Gastrocnemius medialis (tissue), 4 donors: ENCODE data around the gene BCL2. TPM values are rescaled to one million over a fixed set of nuclear protein-coding genes. Genes with fewer than 3 reads are reported as not detected.

ENCODE experiments used
- ATAC-seq, 2 donors: fragments of 150-250 bp; one replicate each; pipeline ENCODE4 v1.9.1; 2016
- DNase-seq, 2 donors: peaks; one replicate each; pipeline ENCODE4 v3.0.0-alpha.2; 2019
- H3K27ac ChIP-seq, 4 donors: fragments of 200-600 bp; sonication (generic); 1 replicate in 1 of 4; 2 replicates in 3 of 4; pipeline ENCODE4 v1.5.1; 2016 to 2018; ENCODE audit warnings: mild to moderate bottlenecking in 2 of 4, moderate library complexity in 1 of 4
- H3K27me3 ChIP-seq, 3 donors: fragments of 200-600 bp; sonication (generic) in 2 of 3; 1 replicate in 1 of 3; 2 replicates in 2 of 3; pipeline versions ENCODE4 v1.5.1 to v1.6.0; 2016 to 2019; ENCODE audit warnings: mild to moderate bottlenecking in 1 of 3, moderate library complexity in 1 of 3
- H3K36me3 ChIP-seq, 2 donors: fragments of 200-600 bp; sonication (generic) in 1 of 2; one replicate each; pipeline ENCODE4 v1.5.1; 2017 to 2018
- H3K4me1 ChIP-seq, 2 donors: fragments of 200-600 bp; sonication (generic) in 1 of 2; one replicate each; pipeline ENCODE4 v1.5.1; 2016 to 2017; ENCODE audit warnings: mild to moderate bottlenecking in 2 of 2
- H3K4me3 ChIP-seq, 4 donors: fragments of 200-600 bp; sonication (generic) in 3 of 4; 1 replicate in 1 of 4; 2 replicates in 3 of 4; pipeline ENCODE4 v1.5.1; 2016 to 2019; ENCODE audit warnings: mild to moderate bottlenecking in 2 of 4
- H3K9me3 ChIP-seq, 3 donors: fragments of 200-600 bp; sonication (generic) in 2 of 3; 1 replicate in 1 of 3; 2 replicates in 2 of 3; pipeline ENCODE4 v1.5.1; 2016 to 2019
- CTCF ChIP-seq, 5 experiments: fragments of 450-650 bp in 3 of 5; fragments of 200-600 bp in 2 of 5; sonication (generic) in 2 of 5; IDR thresholded peaks in 4 of 5; conservative IDR thresholded peaks in 1 of 5; 1 replicate in 4 of 5; 2 replicates in 1 of 5; pipeline ENCODE4 v1.5.1; 2016 to 2019; ENCODE audit warnings: antibody characterized with exemption in 5 of 5, mild to moderate bottlenecking in 3 of 5, moderate library complexity in 3 of 5
- POLR2A ChIP-seq, 2 donors: fragments of 450-650 bp; IDR thresholded peaks; one replicate each; pipeline ENCODE4 v1.6.1; 2017; ENCODE audit warnings: antibody characterized with exemption in 2 of 2, mild to moderate bottlenecking in 2 of 2, moderate library complexity in 2 of 2
- in situ Hi-C, 4 donors: fragments of 200-750 bp; cut with MboI; loops; one replicate each; pipeline versions ENCODE4 v1.15.0 to v1.8.0; 2017; ENCODE audit warnings: low sequenced_read_pairs in 4 of 4
- intact Hi-C: fragments of 100-400 bp; cut with DNase I; formaldehyde crosslinking; loops from one replicate; pipeline ENCODE4 v1.15.1; 2023; ENCODE audit warnings: low total_unique reads
- total RNA-seq, 4 donors: library from RNA; depleted of rRNA; stranded (reverse); fragments of >200 nt; gene quantifications; one replicate each; pipeline versions ENCODE4 v1.1.0 to v1.2.3, GENCODE V29; 2016

Gene BCL2
- total RNA-seq, 4 donors from 2014 or later: 6.2 to 20.4 (median 13.7) TPM

- Histone ChIP-seq H3K4me1 (peaks cover 31 to 43% of the 10 kb centered on the region in 2 donors), H3K9me3 (no peaks in the 10 kb centered on the region), H3K27me3 (no peaks in the 10 kb centered on the region), H3K4me3 (no peak overlapping the region), H3K36me3 (no peaks in the 10 kb centered on the region), H3K27ac (no peak overlapping the region)
- TF ChIP-seq CTCF (IDR thresholded peaks at IDR 0.05 in 4 of 5, conservative IDR thresholded peaks at IDR 0.05 in 1 of 5) (no peak), POLR2A (IDR thresholded peaks at IDR 0.05) (no peak)
- ATAC-seq (no peak), DNase-seq (no peak)
- in situ Hi-C loops: loop anchor here in 1 of 4 donors (10.0 kb wide), 1 partner anchor 103 kb away; no protein-coding TSS in a partner anchor
- intact Hi-C loops: loop anchor here (10.0 kb wide), 1 partner anchor 137 kb away; no protein-coding TSS in a partner anchor
Measured at GRCh38 chr18:63152096-63152495, 167.5 kb downstream of the BCL2 start.

- TF ChIP-seq POLR2A (IDR thresholded peaks at IDR 0.05) (no peak), CTCF (IDR thresholded peaks at IDR 0.05 in 4 of 5, conservative IDR thresholded peaks at IDR 0.05 in 1 of 5) (no peak)
- Histone ChIP-seq H3K4me3 (no peak overlapping the region), H3K9me3 (no peaks in the 10 kb centered on the region), H3K4me1 (peaks cover 31 to 43% of the 10 kb centered on the region in 2 donors), H3K27ac (no peak overlapping the region), H3K27me3 (no peaks in the 10 kb centered on the region), H3K36me3 (no peaks in the 10 kb centered on the region)
- in situ Hi-C loops: loop anchor here in 1 of 4 donors (10.0 kb wide), 1 partner anchor 103 kb away; no protein-coding TSS in a partner anchor
- intact Hi-C loops: loop anchor here (10.0 kb wide), 1 partner anchor 137 kb away; no protein-coding TSS in a partner anchor
- ATAC-seq (no peak), DNase-seq (no peak)
Measured at GRCh38 chr18:63151539-63151938, 168.0 kb downstream of the BCL2 start.

GRCh38 chr18:63150942-63151421 is 168.6 kb downstream of the BCL2 start:
- ATAC-seq (no peak), DNase-seq (no peak)
- H3K9me3 ChIP-seq: no peaks in the 10 kb centered on the region
- no peak for TF ChIP-seq POLR2A (IDR thresholded peaks at IDR 0.05)
- TF ChIP-seq CTCF (IDR thresholded peaks at IDR 0.05 in 4 of 5, conservative IDR thresholded peaks at IDR 0.05 in 1 of 5): no peak
- in situ Hi-C loops: loop anchor here in 1 of 4 donors (10.0 kb wide), 1 partner anchor 104 kb away; no protein-coding TSS in a partner anchor
- no peak overlapping the region for H3K27ac ChIP-seq
- no peaks in the 10 kb centered on the region for H3K36me3 ChIP-seq
- intact Hi-C loops: loop anchor here (10.0 kb wide), 1 partner anchor 136 kb away; no protein-coding TSS in a partner anchor
- H3K27me3 ChIP-seq: no peaks in the 10 kb centered on the region
- H3K4me1 ChIP-seq: peaks cover 31 to 43% of the 10 kb centered on the region in 2 donors
- H3K4me3 ChIP-seq: no peak overlapping the region

GRCh38 chr18:63150326-63150725 is 169.2 kb downstream of the BCL2 start:
- H3K4me3 ChIP-seq: no peak overlapping the region
- no peak overlapping the region for H3K27ac ChIP-seq
- no peaks in the 10 kb centered on the region for H3K9me3 ChIP-seq
- no peak for DNase-seq
- peaks cover 29 to 44% of the 10 kb centered on the region in 2 donors for H3K4me1 ChIP-seq
- in situ Hi-C loops: loop anchor here in 1 of 4 donors (10.0 kb wide), 1 partner anchor 104 kb away; no protein-coding TSS in a partner anchor
- intact Hi-C loops: loop anchor here (10.0 kb wide), 1 partner anchor 136 kb away; no protein-coding TSS in a partner anchor
- H3K36me3 ChIP-seq: no peaks in the 10 kb centered on the region
- H3K27me3 ChIP-seq: no peaks in the 10 kb centered on the region
- no peak for TF ChIP-seq CTCF (IDR thresholded peaks at IDR 0.05 in 4 of 5, conservative IDR thresholded peaks at IDR 0.05 in 1 of 5)
- no peak for TF ChIP-seq POLR2A (IDR thresholded peaks at IDR 0.05)
- no peak for ATAC-seq
